K562 (cell line): ENCODE measurements around the gene ARL16. TPM values are rescaled to one million over a fixed set of nuclear protein-coding genes. Genes with fewer than 3 reads are reported as not detected.

Source experiments
- CCNT2 ChIP-seq: IDR thresholded peaks from 2 replicates; pipeline ENCODE4 v1.6.1; 2011; ENCODE audit warnings: borderline replicate concordance, low read depth, mild to moderate bottlenecking, moderate library complexity, mixed read lengths, low read length; ENCODE audit not compliant: insufficient read length; ENCODE audit errors: extremely low read depth
- GATAD2B ChIP-seq: fragments of 450-650 bp; IDR thresholded peaks from 2 replicates; pipeline ENCODE4 v1.6.1; 2017; ENCODE audit warnings: mild to moderate bottlenecking, borderline replicate concordance
- GTF2E2 ChIP-seq: fragments of 200-800 bp; sonication (Bioruptor generic); IDR thresholded peaks from 2 replicates; pipeline ENCODE4 v1.6.1; 2016; ENCODE audit warnings: missing genetic modification characterization, missing compliant biosample characterization
- HNRNPH1 ChIP-seq: fragments of 200-400 bp; formaldehyde crosslinking; optimal IDR thresholded peaks from 2 replicates; pipeline ENCODE3; 2017; ENCODE audit warnings: low read depth, mild to moderate bottlenecking, low read length, moderate library complexity
- NFATC3 ChIP-seq: fragments of 450-650 bp; IDR thresholded peaks from 2 replicates; pipeline ENCODE4 v1.6.1; 2017; ENCODE audit warnings: mild to moderate bottlenecking
- NR0B1 ChIP-seq: fragments of 450-650 bp; IDR thresholded peaks from one replicate; pipeline ENCODE4 v1.6.1; 2018; ENCODE audit warnings: mild to moderate bottlenecking, moderate library complexity; ENCODE audit not compliant: partially characterized antibody
- NR3C1 ChIP-seq: sonication (generic); formaldehyde crosslinking; IDR thresholded peaks from 2 replicates; pipeline ENCODE4 v1.8.1; 2022; ENCODE audit warnings: missing genetic modification reagents
- PCBP2 ChIP-seq: fragments of 200-400 bp; formaldehyde crosslinking; IDR thresholded peaks from 2 replicates; pipeline ENCODE4 v1.6.1; 2018; ENCODE audit warnings: low read length, low read depth, mild to moderate bottlenecking, moderate library complexity; ENCODE audit not compliant: poor library complexity, severe bottlenecking
- PHB ChIP-seq: fragments of 250-450 bp; sonication (Bioruptor Pico); IDR thresholded peaks from 2 replicates; pipeline ENCODE4 v1.5.0; 2021
- REST ChIP-seq, 2 experiments: fragments of 450-650 bp; formaldehyde crosslinking in 1 of 2; IDR thresholded peaks; 2 replicates each; pipeline versions ENCODE4 v1.4.0 to v1.6.1; 2014 to 2020; ENCODE audit warnings: mild to moderate bottlenecking in 2 of 2, borderline replicate concordance in 1 of 2, low read depth in 1 of 2
- STAT5B ChIP-seq: fragments of 250-450 bp; sonication (Bioruptor Pico); IDR thresholded peaks from 2 replicates; pipeline ENCODE4 v1.8.0; 2021; ENCODE audit warnings: mild to moderate bottlenecking, inconsistent platforms
- TRIM24 ChIP-seq, 2 experiments: fragments of 450-650 bp; IDR thresholded peaks; 2 replicates each; pipeline ENCODE4 v1.6.1; 2016
- ZNF41 ChIP-seq: fragments of 250-450 bp; sonication (Bioruptor Pico); conservative IDR thresholded peaks from 2 replicates; pipeline ENCODE4 v1.4.0; 2020; ENCODE audit warnings: mild to moderate bottlenecking
- polyA plus RNA-seq, 8 experiments: library from polyadenylated mRNA; depleted of rRNA in 4 of 8; stranded (reverse) in 5 of 8; unstranded in 3 of 8; fragments of >200 nt; fragmentation: Nextera tagmentation in 2 of 8; fragmentation: Illumina TruSeq in 1 of 8; extraction: Ambion mirVana in 2 of 8; extraction: Trizol in 1 of 8; gene quantifications; 2 replicates each; pipeline versions ENCODE4 v1.2.1 to v1.2.3, GENCODE V29; 2011 to 2014; ENCODE audit warnings: inconsistent platforms in 1 of 8, missing spikeins in 1 of 8
- total RNA-seq, 7 experiments: library from RNA; depleted of rRNA in 6 of 7; stranded (reverse); fragments of >200 nt in 6 of 7; fragmentation: Illumina TruSeq in 2 of 7; extraction: Trizol in 2 of 7; gene quantifications; 2 replicates each; pipeline versions ENCODE4 v1.2.1 to v1.2.3, GENCODE V29; 2011 to 2021; ENCODE audit warnings: low replicate concordance in 1 of 7
- TF ChIP-seq, protein P1 (sequence below): fragments of 200-400 bp; formaldehyde crosslinking; IDR thresholded peaks from 2 replicates; pipeline ENCODE4 v1.6.1; 2017; ENCODE audit warnings: mild to moderate bottlenecking, low read depth, low read length, moderate library complexity

Gene ARL16
- total and polyA plus RNA-seq, 9 of the 15 experiments (the other 6 are each of a cell fraction or from before 2014, with no cell fraction given): 5.4 to 32.4 (median 22.6) TPM

- TF ChIP-seq REST (IDR thresholded peaks at IDR 0.05; ENCODE audit: borderline replicate concordance) (no peak), REST (CRISPR knock-in tag; IDR thresholded peaks at IDR 0.05; ENCODE audit: low read depth) (0 out of 2 replicates have a peak, but pooled peaks have one; percentile 28), ZNF41 (CRISPR knock-in tag) (no peak), NR3C1 (CRISPR knock-in tag) (no peak), CCNT2 (peak; percentile 52), NR0B1 (no peak), STAT5B (CRISPR knock-in tag) (no peak), TRIM24 (IDR thresholded peaks at IDR 0.05) (no peak), NFATC3 (no peak), GTF2E2 (tag) (peak; percentile 86; the same call in 1 of the 2 replicates), PCBP2 (no peak), HNRNPH1 (no peak), PHB (CRISPR knock-in tag) (peak; percentile 46; the same call in 1 of the 2 replicates), GATAD2B (peak; percentile 97)
- TF ChIP-seq, protein P1, sequence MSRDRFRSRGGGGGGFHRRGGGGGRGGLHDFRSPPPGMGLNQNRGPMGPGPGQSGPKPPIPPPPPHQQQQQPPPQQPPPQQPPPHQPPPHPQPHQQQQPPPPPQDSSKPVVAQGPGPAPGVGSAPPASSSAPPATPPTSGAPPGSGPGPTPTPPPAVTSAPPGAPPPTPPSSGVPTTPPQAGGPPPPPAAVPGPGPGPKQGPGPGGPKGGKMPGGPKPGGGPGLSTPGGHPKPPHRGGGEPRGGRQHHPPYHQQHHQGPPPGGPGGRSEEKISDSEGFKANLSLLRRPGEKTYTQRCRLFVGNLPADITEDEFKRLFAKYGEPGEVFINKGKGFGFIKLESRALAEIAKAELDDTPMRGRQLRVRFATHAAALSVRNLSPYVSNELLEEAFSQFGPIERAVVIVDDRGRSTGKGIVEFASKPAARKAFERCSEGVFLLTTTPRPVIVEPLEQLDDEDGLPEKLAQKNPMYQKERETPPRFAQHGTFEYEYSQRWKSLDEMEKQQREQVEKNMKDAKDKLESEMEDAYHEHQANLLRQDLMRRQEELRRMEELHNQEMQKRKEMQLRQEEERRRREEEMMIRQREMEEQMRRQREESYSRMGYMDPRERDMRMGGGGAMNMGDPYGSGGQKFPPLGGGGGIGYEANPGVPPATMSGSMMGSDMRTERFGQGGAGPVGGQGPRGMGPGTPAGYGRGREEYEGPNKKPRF: no peak
Observed at GRCh38 chr17:81666342-81667191, 17.0 kb downstream of the ARL16 start, which contains the start of the genes CCDC137 and OXLD1 (continued).
